ENCODE data around the gene LRRC57. TPM values are rescaled to one million over a fixed set of nuclear protein-coding genes. Genes with fewer than 3 reads are reported as not detected.

Gene LRRC57
- total and polyA plus RNA-seq, 2 of the 13 experiments (the other 11 are each of a cell fraction or from before 2014, with no cell fraction given), result 5.8 to 14.8 TPM

DNA sequence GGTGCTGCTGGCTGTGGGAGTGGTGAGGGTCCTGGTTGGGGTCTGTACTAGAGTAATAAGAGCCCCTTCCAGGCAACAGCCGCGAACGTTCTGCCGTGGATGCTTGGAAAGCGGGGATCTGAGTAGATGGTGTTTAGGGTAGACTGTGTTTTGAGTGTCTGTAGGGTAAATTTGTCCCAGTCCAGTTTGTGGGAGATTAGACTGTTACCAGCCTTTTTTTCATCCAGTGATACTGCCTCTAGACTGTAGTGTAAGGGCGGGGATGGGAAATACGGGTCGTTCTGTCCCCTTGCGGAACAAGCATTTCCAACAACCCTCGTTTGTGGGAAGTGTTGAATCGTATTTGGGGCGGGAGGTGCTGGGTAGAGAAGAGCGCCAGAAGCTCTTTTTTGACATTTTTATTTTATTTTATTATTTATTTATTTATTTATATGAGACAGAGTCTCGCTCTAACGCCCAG, 469 bp upstream of the LRRC57 start:
- FAIRE-seq (no peak), ATAC-seq (peak; percentile 60), DNase-seq (ENCODE audit: low spot score) (peak; percentile 12)
- ChIA-PET POLR2A (interaction anchor here (1.2 to 2.1 kb wide), 4 partner anchors 26 to 58 kb away, joined by 3 to 20 read pairs (median 8); partner anchors contain the start of genes SNAP23, STARD9 and ZNF106), CTCF (ENCODE audit: low intra/inter-chr PET ratio, low total read pairs) (no interaction called here)
- in situ Hi-C loops (cut with HindIII; ENCODE audit: extremely low pct_ligation_motif_present, low pct_unique_long_range_greater_than_20kb) (no loop called here), intact Hi-C loops (cut with micrococcal nuclease; ENCODE audit: unreplicated experiment) (loop anchor here (2.0 to 5.0 kb wide), 2 partner anchors 58 to 103 kb away; partner anchors contain the start of gene ZNF106)
- Histone ChIP-seq H3K9ac (ENCODE audit: insufficient read depth, low read depth, low read length) (peak overlapping the region; percentile 93), H3K36me3 (replicated peaks in 1 of 2; ENCODE audit: control insufficient read depth in 1 of 2, insufficient read depth in 2 of 2, low read length in 2 of 2) (peaks cover 0 to 13% of the 10 kb centered on the region in 2 experiments; a peak in 3 of 5 replicates), H3K4me3 (replicated peaks in 1 of 3; ENCODE audit: insufficient read depth in 1 of 3, low read depth in 2 of 3, low read length in 3 of 3) (peak overlapping the region; percentile 87 to 96 (median 96)), H3K9me3 (ENCODE audit: low read length) (no peaks in the 10 kb centered on the region), H3K79me2 (ENCODE audit: insufficient read depth, low read length) (peaks cover 50% of the 10 kb centered on the region), H2AFZ (ENCODE audit: low read length) (no peak overlapping the region), H3K27me3 (ENCODE audit: control insufficient read depth in 1 of 2, insufficient read depth in 2 of 2, low read length in 2 of 2) (no peaks in the 10 kb centered on the region; a peak in 1 of 5 replicates), H4K20me1 (ENCODE audit: insufficient read depth, low read length) (no peaks in the 10 kb centered on the region), H3K27ac (ENCODE audit: extremely low read length, insufficient read depth, low read length) (peak overlapping the region; percentile 68), H3K4me2 (ENCODE audit: low read depth, low read length) (peak overlapping the region; percentile 77), H3K4me1 (ENCODE audit: insufficient read depth, low read length) (peaks cover 45% of the 10 kb centered on the region)
- BruUV-seq (replicated peaks), result TSS peak; percentile 70
- under 1% methylated on average over 12 of the region's 15 CpGs for WGBS (ENCODE audit: low lambda C conversion rate)
- TF ChIP-seq ZNF563 (CRISPR knock-in tag; IDR thresholded peaks at IDR 0.05), result no peak
- TF ChIP-seq NR2F1 (CRISPR knock-in tag; IDR thresholded peaks at IDR 0.05), result no peak
- no peak for TF ChIP-seq BHLHE40 (IDR thresholded peaks at IDR 0.05; ENCODE audit: low read length)
- TF ChIP-seq ZNF589 (CRISPR knock-in tag; conservative IDR thresholded peaks at IDR 0.05), result no peak
- no peak for TF ChIP-seq ZKSCAN5 (CRISPR knock-in tag; IDR thresholded peaks at IDR 0.05)
- no peak for TF ChIP-seq ZNF335 (CRISPR knock-in tag; IDR thresholded peaks at IDR 0.05)
- TF ChIP-seq, protein P1, sequence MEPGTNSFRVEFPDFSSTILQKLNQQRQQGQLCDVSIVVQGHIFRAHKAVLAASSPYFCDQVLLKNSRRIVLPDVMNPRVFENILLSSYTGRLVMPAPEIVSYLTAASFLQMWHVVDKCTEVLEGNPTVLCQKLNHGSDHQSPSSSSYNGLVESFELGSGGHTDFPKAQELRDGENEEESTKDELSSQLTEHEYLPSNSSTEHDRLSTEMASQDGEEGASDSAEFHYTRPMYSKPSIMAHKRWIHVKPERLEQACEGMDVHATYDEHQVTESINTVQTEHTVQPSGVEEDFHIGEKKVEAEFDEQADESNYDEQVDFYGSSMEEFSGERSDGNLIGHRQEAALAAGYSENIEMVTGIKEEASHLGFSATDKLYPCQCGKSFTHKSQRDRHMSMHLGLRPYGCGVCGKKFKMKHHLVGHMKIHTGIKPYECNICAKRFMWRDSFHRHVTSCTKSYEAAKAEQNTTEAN (CRISPR knock-in tag; conservative IDR thresholded peaks at IDR 0.05), result no peak
- TF ChIP-seq EEA1 (CRISPR knock-in tag; IDR thresholded peaks at IDR 0.05; ENCODE audit: borderline replicate concordance), result no peak
- TF ChIP-seq MIER3 (CRISPR knock-in tag; IDR thresholded peaks at IDR 0.05; ENCODE audit: borderline replicate concordance), result no peak
- peak; percentile 76; the same call in 1 of the 2 replicates for TF ChIP-seq NAIF1 (CRISPR knock-in tag; IDR thresholded peaks at IDR 0.05; ENCODE audit: borderline replicate concordance)
- no peak for TF ChIP-seq MXI1 (IDR thresholded peaks at IDR 0.05; ENCODE audit: borderline replicate concordance, low read depth, low read length)
- no peak for TF ChIP-seq FOXK1 (CRISPR knock-in tag; IDR thresholded peaks at IDR 0.05; ENCODE audit: borderline replicate concordance, low read depth)
- TF ChIP-seq HMGA1 (CRISPR knock-in tag; conservative IDR thresholded peaks at IDR 0.05), result no peak
- TF ChIP-seq, protein P2, sequence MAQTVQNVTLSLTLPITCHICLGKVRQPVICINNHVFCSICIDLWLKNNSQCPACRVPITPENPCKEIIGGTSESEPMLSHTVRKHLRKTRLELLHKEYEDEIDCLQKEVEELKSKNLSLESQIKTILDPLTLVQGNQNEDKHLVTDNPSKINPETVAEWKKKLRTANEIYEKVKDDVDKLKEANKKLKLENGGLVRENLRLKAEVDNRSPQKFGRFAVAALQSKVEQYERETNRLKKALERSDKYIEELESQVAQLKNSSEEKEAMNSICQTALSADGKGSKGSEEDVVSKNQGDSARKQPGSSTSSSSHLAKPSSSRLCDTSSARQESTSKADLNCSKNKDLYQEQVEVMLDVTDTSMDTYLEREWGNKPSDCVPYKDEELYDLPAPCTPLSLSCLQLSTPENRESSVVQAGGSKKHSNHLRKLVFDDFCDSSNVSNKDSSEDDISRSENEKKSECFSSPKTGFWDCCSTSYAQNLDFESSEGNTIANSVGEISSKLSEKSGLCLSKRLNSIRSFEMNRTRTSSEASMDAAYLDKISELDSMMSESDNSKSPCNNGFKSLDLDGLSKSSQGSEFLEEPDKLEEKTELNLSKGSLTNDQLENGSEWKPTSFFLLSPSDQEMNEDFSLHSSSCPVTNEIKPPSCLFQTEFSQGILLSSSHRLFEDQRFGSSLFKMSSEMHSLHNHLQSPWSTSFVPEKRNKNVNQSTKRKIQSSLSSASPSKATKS (CRISPR knock-in tag; IDR thresholded peaks at IDR 0.05), result no peak
- no peak for TF ChIP-seq ZNF10 (CRISPR knock-in tag; IDR thresholded peaks at IDR 0.05; ENCODE audit: borderline replicate concordance, low read depth)
- no peak for TF ChIP-seq GZF1 (CRISPR knock-in tag; IDR thresholded peaks at IDR 0.05)
- TF ChIP-seq, protein P3, sequence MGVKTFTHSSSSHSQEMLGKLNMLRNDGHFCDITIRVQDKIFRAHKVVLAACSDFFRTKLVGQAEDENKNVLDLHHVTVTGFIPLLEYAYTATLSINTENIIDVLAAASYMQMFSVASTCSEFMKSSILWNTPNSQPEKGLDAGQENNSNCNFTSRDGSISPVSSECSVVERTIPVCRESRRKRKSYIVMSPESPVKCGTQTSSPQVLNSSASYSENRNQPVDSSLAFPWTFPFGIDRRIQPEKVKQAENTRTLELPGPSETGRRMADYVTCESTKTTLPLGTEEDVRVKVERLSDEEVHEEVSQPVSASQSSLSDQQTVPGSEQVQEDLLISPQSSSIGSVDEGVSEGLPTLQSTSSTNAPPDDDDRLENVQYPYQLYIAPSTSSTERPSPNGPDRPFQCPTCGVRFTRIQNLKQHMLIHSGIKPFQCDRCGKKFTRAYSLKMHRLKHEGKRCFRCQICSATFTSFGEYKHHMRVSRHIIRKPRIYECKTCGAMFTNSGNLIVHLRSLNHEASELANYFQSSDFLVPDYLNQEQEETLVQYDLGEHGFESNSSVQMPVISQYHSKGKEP (CRISPR knock-in tag; IDR thresholded peaks at IDR 0.05), result no peak
- TF ChIP-seq JARID2 (CRISPR knock-in tag; IDR thresholded peaks at IDR 0.05; ENCODE audit: insufficient replicate concordance), result no peak
- TF ChIP-seq ZNF781 (CRISPR knock-in tag; IDR thresholded peaks at IDR 0.05; ENCODE audit: borderline replicate concordance, not compliant biosample characterization), result no peak
- no peak for TF ChIP-seq NFE2L1 (CRISPR knock-in tag; IDR thresholded peaks at IDR 0.05; ENCODE audit: borderline replicate concordance)
- no peak for TF ChIP-seq ZNF496 (CRISPR knock-in tag; IDR thresholded peaks at IDR 0.05; ENCODE audit: insufficient replicate concordance)

Measured in HepG2 (cell line).